WTC11 (cell line): ENCODE results near the gene SERF2. TPM values are rescaled to one million over a fixed set of nuclear protein-coding genes. Genes with fewer than 3 reads are reported as not detected.

Experiments used
- ATAC-seq: fragments of 200-7000 bp; cut with Tn5 transposase; 2 replicates; pipeline ENCODE4 v1.10.0; 2021; ENCODE audit warnings: mild to moderate bottlenecking, moderate library complexity
- CTCF ChIA-PET: fragments of 300-600 bp; sonication (Branson Sonifier 250); formaldehyde crosslinking; loops from one replicate; lab custom pipeline; 2021; ENCODE audit warnings: antibody characterized with exemption; lab: Charles Lee
- POLR2A ChIA-PET: fragments of 350-600 bp; sonication (Branson Sonifier 250); formaldehyde crosslinking; loops from one replicate; lab custom pipeline; 2021; ENCODE audit warnings: antibody characterized with exemption; lab: Charles Lee
- DNase-seq: peaks from one replicate; pipeline ENCODE4 v3.0.0; 2021; ENCODE audit warnings: low spot score
- H3K27ac Mint-ChIP-seq: 2 replicates; pipeline ENCODE4 v1.8.0; 2021; ENCODE audit warnings: mixed read lengths
- H3K27me3 Mint-ChIP-seq: 2 replicates; pipeline ENCODE4 v1.8.0; 2021; ENCODE audit warnings: low read depth, mild to moderate bottlenecking, moderate library complexity, mixed read lengths
- H3K36me3 Mint-ChIP-seq: 2 replicates; pipeline ENCODE4 v1.8.0; 2021; ENCODE audit warnings: mixed read lengths
- H3K4me1 Mint-ChIP-seq: 2 replicates; pipeline ENCODE4 v1.8.0; 2022; ENCODE audit warnings: mixed read lengths
- H3K4me3 Mint-ChIP-seq: 2 replicates; pipeline ENCODE4 v1.8.0; 2021; ENCODE audit warnings: mild to moderate bottlenecking, moderate library complexity, mixed read lengths
- H3K9me3 Mint-ChIP-seq: 2 replicates; pipeline ENCODE4 v1.8.0; 2021; ENCODE audit warnings: mixed read lengths
- ATF1 ChIP-seq: sonication (generic); formaldehyde crosslinking; IDR thresholded peaks from 2 replicates; pipeline ENCODE4 v1.8.1; 2023; ENCODE audit warnings: mild to moderate bottlenecking, moderate library complexity, missing genetic modification reagents
- CREB1 ChIP-seq: sonication (generic); formaldehyde crosslinking; IDR thresholded peaks from 2 replicates; pipeline ENCODE4 v1.8.0; 2023; ENCODE audit warnings: mild to moderate bottlenecking, missing genetic modification reagents
- CREM ChIP-seq: sonication (generic); formaldehyde crosslinking; IDR thresholded peaks from 2 replicates; pipeline ENCODE4 v1.8.1; 2022; ENCODE audit warnings: mild to moderate bottlenecking, missing genetic modification reagents, moderate library complexity
- ELF4 ChIP-seq: sonication (generic); formaldehyde crosslinking; IDR thresholded peaks from 2 replicates; pipeline ENCODE4 v1.8.1; 2022; ENCODE audit warnings: low read depth, mild to moderate bottlenecking, moderate library complexity, missing genetic modification reagents
- ESRRA ChIP-seq: sonication (generic); formaldehyde crosslinking; IDR thresholded peaks from 2 replicates; pipeline ENCODE4 v1.8.1; 2022; ENCODE audit warnings: mild to moderate bottlenecking, missing genetic modification reagents, borderline replicate concordance
- IRF2 ChIP-seq: sonication (generic); formaldehyde crosslinking; IDR thresholded peaks from 2 replicates; pipeline ENCODE4 v1.8.0; 2022; ENCODE audit warnings: low read depth, missing genetic modification reagents, borderline replicate concordance
- MXD4 ChIP-seq: fragments of 250-450 bp; sonication (Bioruptor Pico); IDR thresholded peaks from 2 replicates; pipeline ENCODE4 v1.8.0; 2021; ENCODE audit warnings: mild to moderate bottlenecking, moderate library complexity, borderline replicate concordance
- NFATC4 ChIP-seq: fragments of 250-450 bp; sonication (Bioruptor Pico); IDR thresholded peaks from 2 replicates; pipeline ENCODE4 v1.9.0; 2021; ENCODE audit warnings: mild to moderate bottlenecking
- NR2C2 ChIP-seq: sonication (generic); formaldehyde crosslinking; IDR thresholded peaks from 2 replicates; pipeline ENCODE4 v1.8.0; 2022; ENCODE audit warnings: mild to moderate bottlenecking, missing genetic modification reagents
- RELA ChIP-seq: sonication (generic); formaldehyde crosslinking; IDR thresholded peaks from 2 replicates; pipeline ENCODE4 v1.8.1; 2022; ENCODE audit warnings: missing genetic modification reagents, mild to moderate bottlenecking, borderline replicate concordance
- SMAD3 ChIP-seq: sonication (generic); formaldehyde crosslinking; IDR thresholded peaks from 2 replicates; pipeline ENCODE4 v1.8.0; 2022; ENCODE audit warnings: missing genetic modification reagents, mild to moderate bottlenecking, borderline replicate concordance
- SMAD4 ChIP-seq: sonication (generic); formaldehyde crosslinking; IDR thresholded peaks from 2 replicates; pipeline ENCODE4 v1.8.0; 2022; ENCODE audit warnings: mild to moderate bottlenecking, missing genetic modification reagents
- TEAD1 ChIP-seq: sonication (generic); formaldehyde crosslinking; IDR thresholded peaks from 2 replicates; pipeline ENCODE4 v1.8.0; 2022; ENCODE audit warnings: mild to moderate bottlenecking, missing genetic modification reagents
- TEAD4 ChIP-seq: sonication (generic); formaldehyde crosslinking; IDR thresholded peaks from 2 replicates; pipeline ENCODE4 v1.8.0; 2022; ENCODE audit warnings: mild to moderate bottlenecking, missing genetic modification reagents
- ZBTB21 ChIP-seq: sonication (generic); formaldehyde crosslinking; IDR thresholded peaks from 2 replicates; pipeline ENCODE4 v1.8.1; 2023; ENCODE audit warnings: mild to moderate bottlenecking, missing genetic modification reagents, borderline replicate concordance
- ZNF121 ChIP-seq: sonication (generic); formaldehyde crosslinking; IDR thresholded peaks from 2 replicates; pipeline ENCODE4 v1.8.0; 2023; ENCODE audit warnings: missing genetic modification reagents
- ZNF232 ChIP-seq: sonication (generic); formaldehyde crosslinking; IDR thresholded peaks from 2 replicates; pipeline ENCODE4 v1.8.0; 2022; ENCODE audit warnings: mild to moderate bottlenecking, missing genetic modification reagents
- ZNF317 ChIP-seq: sonication (generic); formaldehyde crosslinking; IDR thresholded peaks from 2 replicates; pipeline ENCODE4 v1.8.1; 2023; ENCODE audit warnings: low read depth, mild to moderate bottlenecking, moderate library complexity, missing genetic modification reagents, borderline replicate concordance
- total RNA-seq: library from RNA; stranded (reverse); gene quantifications from 3 replicates; pipeline ENCODE4 v1.2.3, GENCODE V29; 2021
- TF ChIP-seq, protein P1 (sequence below): sonication (generic); formaldehyde crosslinking; IDR thresholded peaks from 2 replicates; pipeline ENCODE4 v1.8.1; 2022; ENCODE audit warnings: missing genetic modification reagents, borderline replicate concordance
- TF ChIP-seq, protein P2 (sequence below): sonication (generic); formaldehyde crosslinking; IDR thresholded peaks from 2 replicates; pipeline ENCODE4 v1.8.0; 2022; ENCODE audit warnings: mild to moderate bottlenecking, missing genetic modification reagents
- TF ChIP-seq, protein P3 (sequence below): sonication (generic); formaldehyde crosslinking; conservative IDR thresholded peaks from 2 replicates; pipeline ENCODE4 v1.8.1; 2023; ENCODE audit warnings: mild to moderate bottlenecking, low read depth, missing genetic modification reagents, moderate library complexity
- TF ChIP-seq, protein P4 (sequence below): sonication (generic); formaldehyde crosslinking; IDR thresholded peaks from 2 replicates; pipeline ENCODE4 v1.8.1; 2022; ENCODE audit warnings: low read depth, mild to moderate bottlenecking, moderate library complexity, missing genetic modification reagents, borderline replicate concordance
- TF ChIP-seq, protein P5 (sequence below): sonication (generic); formaldehyde crosslinking; IDR thresholded peaks from 2 replicates; pipeline ENCODE4 v1.8.0; 2023; ENCODE audit warnings: missing genetic modification reagents
- TF ChIP-seq, protein P6 (sequence below): fragments of 250-450 bp; sonication (Bioruptor Pico); IDR thresholded peaks from 2 replicates; pipeline ENCODE4 v1.9.0; 2021; ENCODE audit warnings: mild to moderate bottlenecking
- TF ChIP-seq, protein P7 (sequence below): sonication (generic); formaldehyde crosslinking; IDR thresholded peaks from 2 replicates; pipeline ENCODE4 v1.8.0; 2022; ENCODE audit warnings: mild to moderate bottlenecking, missing genetic modification reagents

Gene SERF2
- total RNA-seq, 1 experiment from 2014 or later = 694 TPM

DNA sequence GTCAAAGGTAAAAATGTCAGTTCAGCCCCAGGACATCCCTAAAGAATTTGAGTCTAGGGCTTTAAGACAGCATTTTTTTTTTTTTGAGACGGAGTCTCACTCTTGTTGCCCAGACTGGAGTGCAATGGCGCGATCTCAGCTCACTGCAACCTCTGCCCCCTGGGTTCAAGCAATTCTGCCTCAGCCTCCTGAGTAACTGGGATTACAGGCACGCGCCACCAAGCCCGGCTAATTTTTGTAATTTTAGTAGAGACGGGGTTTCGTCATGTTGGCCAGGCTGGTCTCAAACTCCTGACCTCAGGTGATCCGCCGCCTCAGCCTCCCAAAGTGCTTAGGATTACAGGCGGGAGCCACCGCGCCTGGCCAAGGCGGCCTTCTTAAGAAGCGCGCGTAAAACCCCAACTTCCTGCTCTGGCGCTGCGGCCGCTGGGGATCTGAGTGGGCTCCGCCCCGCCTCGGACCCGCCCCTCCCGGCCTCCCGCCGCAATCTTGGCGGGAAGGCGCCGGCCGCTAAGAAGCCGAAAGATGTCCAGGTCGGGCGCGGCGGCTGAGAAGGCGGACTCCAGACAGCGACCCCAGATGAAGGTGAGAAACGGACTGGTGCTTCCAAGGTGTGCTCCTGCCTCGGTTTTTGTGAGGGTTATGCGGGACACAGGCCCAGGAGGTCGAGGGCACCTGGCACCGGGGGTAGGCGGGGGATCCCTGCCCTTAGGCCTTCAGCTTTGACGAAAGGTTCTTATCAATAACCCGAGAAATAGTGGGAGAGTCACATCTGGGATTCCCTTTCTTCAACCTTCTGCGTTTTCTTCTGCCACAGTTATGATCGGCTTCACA lies 34.6 kb downstream of the SERF2 start, which contains the start of gene WDR76:
Gene WDR76 (plus strand): TSS at position 495 of the 834 bp plus-strand sequence. CDS start 31 bp downstream, at position 526.
- Mint-ChIP-seq H3K4me3 (peak within 1 kb of the TSS; percentile 75), H3K27ac (peak within 1 kb of the TSS; percentile 41; the same call in 1 of the 2 replicates), H3K9me3 (peaks cover 6% of the 10 kb centered on the region), H3K4me1 (peaks cover 12% of the 10 kb centered on the region), H3K27me3 (peaks cover 24% of the 10 kb centered on the region), H3K36me3 (peaks cover 18% of the 10 kb centered on the region)
- ChIA-PET CTCF (interaction anchor here (1.3 to 2.7 kb wide), 3 partner anchors 45 to 55 kb away, joined by 3 to 9 read pairs (median 7); partner anchors contain the start of gene ELL3), POLR2A (no interaction called here)
- DNase-seq = peak; percentile 84
- peak; percentile 83 for ATAC-seq
- TF ChIP-seq NR2C2 (CRISPR knock-in tag) (no peak), ELF4 (CRISPR knock-in tag) (0 out of 2 replicates have a peak, but pooled peaks have one; percentile 60), TEAD1 (peak; percentile 92), ZNF121 (CRISPR knock-in tag) (no peak), SMAD4 (CRISPR knock-in tag) (no peak), SMAD3 (CRISPR knock-in tag) (peak; percentile 25; the same call in 1 of the 2 replicates), IRF2 (CRISPR knock-in tag) (no peak), TEAD4 (CRISPR knock-in tag) (no peak), ATF1 (no peak), ZNF232 (CRISPR knock-in tag) (peak; percentile 88), MXD4 (CRISPR knock-in tag) (no peak), ZNF317 (no peak), RELA (0 out of 2 replicates have a peak, but pooled peaks have one; percentile 48), CREB1 (CRISPR knock-in tag) (0 out of 2 replicates have a peak, but pooled peaks have one; percentile 55), NFATC4 (no peak), ESRRA (CRISPR knock-in tag) (peak; percentile 53; the same call in 1 of the 2 replicates), ZBTB21 (CRISPR knock-in tag) (no peak), CREM (CRISPR knock-in tag) (peak; percentile 59; the same call in 1 of the 2 replicates)
- TF ChIP-seq, protein P1, sequence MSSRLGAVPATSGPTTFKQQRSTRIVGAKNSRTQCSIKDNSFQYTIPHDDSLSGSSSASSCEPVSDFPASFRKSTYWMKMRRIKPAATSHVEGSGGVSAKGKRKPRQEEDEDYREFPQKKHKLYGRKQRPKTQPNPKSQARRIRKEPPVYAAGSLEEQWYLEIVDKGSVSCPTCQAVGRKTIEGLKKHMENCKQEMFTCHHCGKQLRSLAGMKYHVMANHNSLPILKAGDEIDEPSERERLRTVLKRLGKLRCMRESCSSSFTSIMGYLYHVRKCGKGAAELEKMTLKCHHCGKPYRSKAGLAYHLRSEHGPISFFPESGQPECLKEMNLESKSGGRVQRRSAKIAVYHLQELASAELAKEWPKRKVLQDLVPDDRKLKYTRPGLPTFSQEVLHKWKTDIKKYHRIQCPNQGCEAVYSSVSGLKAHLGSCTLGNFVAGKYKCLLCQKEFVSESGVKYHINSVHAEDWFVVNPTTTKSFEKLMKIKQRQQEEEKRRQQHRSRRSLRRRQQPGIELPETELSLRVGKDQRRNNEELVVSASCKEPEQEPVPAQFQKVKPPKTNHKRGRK (CRISPR knock-in tag) = no peak
- TF ChIP-seq, protein P2, sequence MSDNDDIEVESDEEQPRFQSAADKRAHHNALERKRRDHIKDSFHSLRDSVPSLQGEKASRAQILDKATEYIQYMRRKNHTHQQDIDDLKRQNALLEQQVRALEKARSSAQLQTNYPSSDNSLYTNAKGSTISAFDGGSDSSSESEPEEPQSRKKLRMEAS (CRISPR knock-in tag) = peak; percentile 88
- TF ChIP-seq, protein P3, sequence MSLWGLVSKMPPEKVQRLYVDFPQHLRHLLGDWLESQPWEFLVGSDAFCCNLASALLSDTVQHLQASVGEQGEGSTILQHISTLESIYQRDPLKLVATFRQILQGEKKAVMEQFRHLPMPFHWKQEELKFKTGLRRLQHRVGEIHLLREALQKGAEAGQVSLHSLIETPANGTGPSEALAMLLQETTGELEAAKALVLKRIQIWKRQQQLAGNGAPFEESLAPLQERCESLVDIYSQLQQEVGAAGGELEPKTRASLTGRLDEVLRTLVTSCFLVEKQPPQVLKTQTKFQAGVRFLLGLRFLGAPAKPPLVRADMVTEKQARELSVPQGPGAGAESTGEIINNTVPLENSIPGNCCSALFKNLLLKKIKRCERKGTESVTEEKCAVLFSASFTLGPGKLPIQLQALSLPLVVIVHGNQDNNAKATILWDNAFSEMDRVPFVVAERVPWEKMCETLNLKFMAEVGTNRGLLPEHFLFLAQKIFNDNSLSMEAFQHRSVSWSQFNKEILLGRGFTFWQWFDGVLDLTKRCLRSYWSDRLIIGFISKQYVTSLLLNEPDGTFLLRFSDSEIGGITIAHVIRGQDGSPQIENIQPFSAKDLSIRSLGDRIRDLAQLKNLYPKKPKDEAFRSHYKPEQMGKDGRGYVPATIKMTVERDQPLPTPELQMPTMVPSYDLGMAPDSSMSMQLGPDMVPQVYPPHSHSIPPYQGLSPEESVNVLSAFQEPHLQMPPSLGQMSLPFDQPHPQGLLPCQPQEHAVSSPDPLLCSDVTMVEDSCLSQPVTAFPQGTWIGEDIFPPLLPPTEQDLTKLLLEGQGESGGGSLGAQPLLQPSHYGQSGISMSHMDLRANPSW = no peak
- TF ChIP-seq, protein P4, sequence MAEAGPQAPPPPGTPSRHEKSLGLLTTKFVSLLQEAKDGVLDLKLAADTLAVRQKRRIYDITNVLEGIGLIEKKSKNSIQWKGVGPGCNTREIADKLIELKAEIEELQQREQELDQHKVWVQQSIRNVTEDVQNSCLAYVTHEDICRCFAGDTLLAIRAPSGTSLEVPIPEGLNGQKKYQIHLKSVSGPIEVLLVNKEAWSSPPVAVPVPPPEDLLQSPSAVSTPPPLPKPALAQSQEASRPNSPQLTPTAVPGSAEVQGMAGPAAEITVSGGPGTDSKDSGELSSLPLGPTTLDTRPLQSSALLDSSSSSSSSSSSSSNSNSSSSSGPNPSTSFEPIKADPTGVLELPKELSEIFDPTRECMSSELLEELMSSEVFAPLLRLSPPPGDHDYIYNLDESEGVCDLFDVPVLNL = peak; percentile 85; the same call in 1 of the 2 replicates
- TF ChIP-seq, protein P5, sequence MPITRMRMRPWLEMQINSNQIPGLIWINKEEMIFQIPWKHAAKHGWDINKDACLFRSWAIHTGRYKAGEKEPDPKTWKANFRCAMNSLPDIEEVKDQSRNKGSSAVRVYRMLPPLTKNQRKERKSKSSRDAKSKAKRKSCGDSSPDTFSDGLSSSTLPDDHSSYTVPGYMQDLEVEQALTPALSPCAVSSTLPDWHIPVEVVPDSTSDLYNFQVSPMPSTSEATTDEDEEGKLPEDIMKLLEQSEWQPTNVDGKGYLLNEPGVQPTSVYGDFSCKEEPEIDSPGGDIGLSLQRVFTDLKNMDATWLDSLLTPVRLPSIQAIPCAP (CRISPR knock-in tag) = no peak
- TF ChIP-seq, protein P6, sequence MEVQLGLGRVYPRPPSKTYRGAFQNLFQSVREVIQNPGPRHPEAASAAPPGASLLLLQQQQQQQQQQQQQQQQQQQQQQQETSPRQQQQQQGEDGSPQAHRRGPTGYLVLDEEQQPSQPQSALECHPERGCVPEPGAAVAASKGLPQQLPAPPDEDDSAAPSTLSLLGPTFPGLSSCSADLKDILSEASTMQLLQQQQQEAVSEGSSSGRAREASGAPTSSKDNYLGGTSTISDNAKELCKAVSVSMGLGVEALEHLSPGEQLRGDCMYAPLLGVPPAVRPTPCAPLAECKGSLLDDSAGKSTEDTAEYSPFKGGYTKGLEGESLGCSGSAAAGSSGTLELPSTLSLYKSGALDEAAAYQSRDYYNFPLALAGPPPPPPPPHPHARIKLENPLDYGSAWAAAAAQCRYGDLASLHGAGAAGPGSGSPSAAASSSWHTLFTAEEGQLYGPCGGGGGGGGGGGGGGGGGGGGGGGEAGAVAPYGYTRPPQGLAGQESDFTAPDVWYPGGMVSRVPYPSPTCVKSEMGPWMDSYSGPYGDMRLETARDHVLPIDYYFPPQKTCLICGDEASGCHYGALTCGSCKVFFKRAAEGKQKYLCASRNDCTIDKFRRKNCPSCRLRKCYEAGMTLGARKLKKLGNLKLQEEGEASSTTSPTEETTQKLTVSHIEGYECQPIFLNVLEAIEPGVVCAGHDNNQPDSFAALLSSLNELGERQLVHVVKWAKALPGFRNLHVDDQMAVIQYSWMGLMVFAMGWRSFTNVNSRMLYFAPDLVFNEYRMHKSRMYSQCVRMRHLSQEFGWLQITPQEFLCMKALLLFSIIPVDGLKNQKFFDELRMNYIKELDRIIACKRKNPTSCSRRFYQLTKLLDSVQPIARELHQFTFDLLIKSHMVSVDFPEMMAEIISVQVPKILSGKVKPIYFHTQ = no peak
- TF ChIP-seq, protein P7, sequence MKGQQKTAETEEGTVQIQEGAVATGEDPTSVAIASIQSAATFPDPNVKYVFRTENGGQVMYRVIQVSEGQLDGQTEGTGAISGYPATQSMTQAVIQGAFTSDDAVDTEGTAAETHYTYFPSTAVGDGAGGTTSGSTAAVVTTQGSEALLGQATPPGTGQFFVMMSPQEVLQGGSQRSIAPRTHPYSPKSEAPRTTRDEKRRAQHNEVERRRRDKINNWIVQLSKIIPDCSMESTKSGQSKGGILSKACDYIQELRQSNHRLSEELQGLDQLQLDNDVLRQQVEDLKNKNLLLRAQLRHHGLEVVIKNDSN (CRISPR knock-in tag) = peak; percentile 26; the same call in 1 of the 2 replicates
